ENCODE measurements around the gene CYS1. TPM values are rescaled to one million over a fixed set of nuclear protein-coding genes. Genes with fewer than 3 reads are reported as not detected.
A peak's percentile ranks its signal among the peaks of the same experiment; 100 is the strongest.

The CYS1 gene
- total and polyA plus RNA-seq, 8 donors, result 0.60 to 18.8 (median 15.8) TPM

DNA sequence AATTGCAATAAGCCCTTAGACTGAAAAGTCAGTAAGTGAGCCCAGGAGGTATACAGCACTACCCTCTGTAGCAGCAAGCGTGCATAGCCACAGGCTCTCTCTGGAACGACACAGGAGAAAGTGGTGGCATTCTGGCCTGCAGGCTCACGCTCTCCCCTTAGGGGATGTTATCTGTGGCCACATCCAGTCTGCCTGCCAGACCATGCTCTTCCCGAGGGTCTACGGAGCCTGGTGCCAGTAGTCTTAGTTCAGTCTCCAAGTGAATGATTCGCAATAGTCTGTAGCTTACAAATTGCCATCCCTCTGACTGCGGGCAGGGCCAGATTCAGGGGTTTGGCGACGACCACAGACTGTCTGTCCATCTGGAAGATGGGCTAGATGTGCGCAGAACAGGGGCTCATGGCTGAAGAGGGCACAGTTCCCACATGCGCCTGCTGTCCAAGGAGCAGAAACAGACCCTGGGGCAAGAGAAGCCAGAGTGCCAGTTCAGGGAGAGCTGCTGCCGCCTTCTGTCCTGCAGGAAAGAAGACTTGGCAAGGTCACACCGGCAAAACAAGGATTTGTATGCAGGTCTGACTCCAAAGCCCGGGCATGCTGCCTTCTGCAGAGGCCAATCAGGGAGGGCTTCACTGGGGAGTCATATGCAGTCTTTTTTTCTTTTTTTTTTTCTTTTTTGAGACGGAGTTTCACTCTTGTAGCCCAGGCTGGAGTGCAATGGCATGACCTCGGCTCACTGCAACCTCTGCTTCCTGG lies 40.4 kb downstream of the CYS1 start:
- Histone ChIP-seq H3K4me3 (no peak overlapping the region), H3K9me3 (no peaks in the 10 kb centered on the region), H3K36me3 (no peaks in the 10 kb centered on the region), H3K27me3 (peaks cover 0 to 8% of the 10 kb centered on the region in 2 donors), H3K4me1 (peaks cover 17 to 75% of the 10 kb centered on the region in 2 donors), H3K27ac (peak overlapping the region in 1 of 2 donors; percentile 72)
- TF ChIP-seq, protein P1, sequence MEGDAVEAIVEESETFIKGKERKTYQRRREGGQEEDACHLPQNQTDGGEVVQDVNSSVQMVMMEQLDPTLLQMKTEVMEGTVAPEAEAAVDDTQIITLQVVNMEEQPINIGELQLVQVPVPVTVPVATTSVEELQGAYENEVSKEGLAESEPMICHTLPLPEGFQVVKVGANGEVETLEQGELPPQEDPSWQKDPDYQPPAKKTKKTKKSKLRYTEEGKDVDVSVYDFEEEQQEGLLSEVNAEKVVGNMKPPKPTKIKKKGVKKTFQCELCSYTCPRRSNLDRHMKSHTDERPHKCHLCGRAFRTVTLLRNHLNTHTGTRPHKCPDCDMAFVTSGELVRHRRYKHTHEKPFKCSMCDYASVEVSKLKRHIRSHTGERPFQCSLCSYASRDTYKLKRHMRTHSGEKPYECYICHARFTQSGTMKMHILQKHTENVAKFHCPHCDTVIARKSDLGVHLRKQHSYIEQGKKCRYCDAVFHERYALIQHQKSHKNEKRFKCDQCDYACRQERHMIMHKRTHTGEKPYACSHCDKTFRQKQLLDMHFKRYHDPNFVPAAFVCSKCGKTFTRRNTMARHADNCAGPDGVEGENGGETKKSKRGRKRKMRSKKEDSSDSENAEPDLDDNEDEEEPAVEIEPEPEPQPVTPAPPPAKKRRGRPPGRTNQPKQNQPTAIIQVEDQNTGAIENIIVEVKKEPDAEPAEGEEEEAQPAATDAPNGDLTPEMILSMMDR (IDR thresholded peaks at IDR 0.05), result no peak
- intact Hi-C loops (cut with DNase I), result loop anchor here in 1 of 2 donors (10.0 kb wide), 1 partner anchor 55 kb away; no protein-coding TSS in a partner anchor
- ATAC-seq, result no peak
- peak in 1 of 4 donors; percentile 34 for DNase-seq

GRCh38 chr2:10038716-10039115 lies 41.5 kb downstream of the CYS1 start:
- H3K4me1 ChIP-seq, result peaks cover 21 to 77% of the 10 kb centered on the region in 2 donors
- peak overlapping the region in 1 of 2 donors; percentile 72 for H3K27ac ChIP-seq
- ATAC-seq (no peak), DNase-seq (no peak)
- intact Hi-C loops (cut with DNase I), result no loop called here
- TF ChIP-seq, protein P1 (IDR thresholded peaks at IDR 0.05), result no peak
- H3K9me3 ChIP-seq, result no peaks in the 10 kb centered on the region
- H3K4me3 ChIP-seq, result no peak overlapping the region
- peaks cover 0 to 8% of the 10 kb centered on the region in 2 donors for H3K27me3 ChIP-seq
- no peaks in the 10 kb centered on the region for H3K36me3 ChIP-seq

GRCh38 chr2:10038123-10038522 lies 42.1 kb downstream of the CYS1 start:
- DNase-seq (peak in 1 of 4 donors; percentile 70), ATAC-seq (no peak)
- TF ChIP-seq, protein P1 (IDR thresholded peaks at IDR 0.05), result no peak
- intact Hi-C loops (cut with DNase I), result no loop called here
- no peaks in the 10 kb centered on the region for H3K36me3 ChIP-seq
- H3K27me3 ChIP-seq, result peaks cover 0 to 8% of the 10 kb centered on the region in 2 donors
- no peaks in the 10 kb centered on the region for H3K9me3 ChIP-seq
- H3K27ac ChIP-seq, result peak overlapping the region; percentile 36 to 72
- peaks cover 21 to 77% of the 10 kb centered on the region in 2 donors for H3K4me1 ChIP-seq
- no peak overlapping the region for H3K4me3 ChIP-seq

- ATAC-seq (peak; percentile 90), DNase-seq (peak in 3 of 4 donors; percentile 40 to 85 (median 79))
- Histone ChIP-seq H3K36me3 (no peaks in the 10 kb centered on the region), H3K4me3 (no peak overlapping the region), H3K27ac (peak overlapping the region; percentile 72 to 76), H3K27me3 (no peaks in the 10 kb centered on the region), H3K9me3 (no peaks in the 10 kb centered on the region), H3K4me1 (peaks cover 21 to 62% of the 10 kb centered on the region in 2 donors)
- TF ChIP-seq, protein P1 (IDR thresholded peaks at IDR 0.05), result peak; percentile 16 to 56
- intact Hi-C loops (cut with DNase I), result no loop called here
Observed at GRCh38 chr2:10036095-10036884, 43.9 kb downstream of the CYS1 start.

GRCh38 chr2:10035633-10036032 lies 44.6 kb downstream of the CYS1 start:
- no peak for ATAC-seq
- H3K27me3 ChIP-seq, result no peaks in the 10 kb centered on the region
- TF ChIP-seq, protein P1 (IDR thresholded peaks at IDR 0.05), result no peak
- intact Hi-C loops (cut with DNase I), result no loop called here
- H3K4me3 ChIP-seq, result no peak overlapping the region
- no peak for DNase-seq
- H3K36me3 ChIP-seq, result no peaks in the 10 kb centered on the region
- peak overlapping the region; percentile 72 to 76 for H3K27ac ChIP-seq
- H3K4me1 ChIP-seq, result peaks cover 21 to 66% of the 10 kb centered on the region in 2 donors
- no peaks in the 10 kb centered on the region for H3K9me3 ChIP-seq

Measured in left lung (tissue), 10 donors.